ENCODE measurements around the gene HOXB8. TPM values are rescaled to one million over a fixed set of nuclear protein-coding genes. Genes with fewer than 3 reads are reported as not detected.

The HOXB8 gene
- total RNA-seq, 2 experiments from 2014 or later = not detected

DNA sequence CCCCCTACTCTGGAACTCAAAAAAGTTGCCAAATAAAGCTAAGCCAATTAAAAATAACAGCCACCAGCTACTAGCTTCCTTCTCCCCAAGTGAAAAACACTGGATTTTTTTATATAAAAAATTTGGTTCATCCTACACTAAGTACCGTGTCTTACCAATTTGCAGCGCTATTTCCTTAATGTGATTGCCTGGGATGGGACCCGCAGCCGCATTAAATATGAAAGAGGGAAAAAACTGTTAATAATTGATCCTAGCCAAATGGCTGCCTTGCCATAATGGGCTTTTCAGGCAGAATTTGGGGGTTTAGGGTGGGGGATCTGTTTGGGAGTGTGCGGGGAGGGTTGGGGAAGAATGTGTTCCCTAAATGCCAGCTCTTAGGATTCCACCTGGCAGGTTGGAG lies 9.0 kb upstream of the HOXB8 start:
- no peaks in the 10 kb centered on the region for H3K9me3 Mint-ChIP-seq
- no peak for ATAC-seq
- peak overlapping the region; percentile 43 for H3K4me3 Mint-ChIP-seq
- POLR2A ChIA-PET = interaction anchor here (0.9 to 1.4 kb wide), 2 partner anchors 23 to 37 kb away, joined by 3 read pairs; no protein-coding TSS in a partner anchor
- TF ChIP-seq, protein P1, sequence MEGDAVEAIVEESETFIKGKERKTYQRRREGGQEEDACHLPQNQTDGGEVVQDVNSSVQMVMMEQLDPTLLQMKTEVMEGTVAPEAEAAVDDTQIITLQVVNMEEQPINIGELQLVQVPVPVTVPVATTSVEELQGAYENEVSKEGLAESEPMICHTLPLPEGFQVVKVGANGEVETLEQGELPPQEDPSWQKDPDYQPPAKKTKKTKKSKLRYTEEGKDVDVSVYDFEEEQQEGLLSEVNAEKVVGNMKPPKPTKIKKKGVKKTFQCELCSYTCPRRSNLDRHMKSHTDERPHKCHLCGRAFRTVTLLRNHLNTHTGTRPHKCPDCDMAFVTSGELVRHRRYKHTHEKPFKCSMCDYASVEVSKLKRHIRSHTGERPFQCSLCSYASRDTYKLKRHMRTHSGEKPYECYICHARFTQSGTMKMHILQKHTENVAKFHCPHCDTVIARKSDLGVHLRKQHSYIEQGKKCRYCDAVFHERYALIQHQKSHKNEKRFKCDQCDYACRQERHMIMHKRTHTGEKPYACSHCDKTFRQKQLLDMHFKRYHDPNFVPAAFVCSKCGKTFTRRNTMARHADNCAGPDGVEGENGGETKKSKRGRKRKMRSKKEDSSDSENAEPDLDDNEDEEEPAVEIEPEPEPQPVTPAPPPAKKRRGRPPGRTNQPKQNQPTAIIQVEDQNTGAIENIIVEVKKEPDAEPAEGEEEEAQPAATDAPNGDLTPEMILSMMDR (IDR thresholded peaks at IDR 0.05) = no peak
- peaks cover 9% of the 10 kb centered on the region for H3K4me1 Mint-ChIP-seq (ENCODE audit: low read depth)
- H3K27me3 Mint-ChIP-seq = peaks cover 75% of the 10 kb centered on the region
- DNase-seq = no peak
- intact Hi-C loops (cut with micrococcal nuclease) = no loop called here
- no peaks in the 10 kb centered on the region for H3K36me3 Mint-ChIP-seq (ENCODE audit: low read depth)
- CTCF ChIA-PET = interaction anchor here (0.8 to 4.4 kb wide), 3 partner anchors 9 to 13 kb away, joined by 3 to 31 read pairs (median 21); partner anchors contain the start of gene HOXB8
- H3K27ac Mint-ChIP-seq = no peak overlapping the region

DNA sequence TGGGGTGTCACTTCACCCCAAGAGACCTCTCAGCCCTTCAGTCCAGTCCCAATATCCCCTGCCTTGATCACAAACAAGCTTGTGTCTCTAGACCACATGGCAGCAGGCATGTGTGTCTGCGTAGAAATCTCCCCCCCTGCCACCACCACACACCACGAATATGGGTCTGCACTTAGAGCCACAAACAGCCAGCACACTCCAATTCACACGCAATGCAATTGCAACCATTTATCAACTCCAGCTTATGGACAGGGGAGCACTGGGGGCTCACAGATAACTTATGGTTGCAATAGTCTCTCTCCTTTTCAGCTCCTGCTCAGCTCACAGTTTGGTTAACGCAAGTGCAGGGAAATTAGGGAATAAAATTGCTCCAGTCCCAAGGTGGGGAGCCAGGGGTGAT lies 8.5 kb upstream of the HOXB8 start:
- Mint-ChIP-seq H3K4me3 (no peak overlapping the region), H3K27ac (no peak overlapping the region), H3K36me3 (ENCODE audit: low read depth) (no peaks in the 10 kb centered on the region), H3K9me3 (no peaks in the 10 kb centered on the region), H3K4me1 (ENCODE audit: low read depth) (peaks cover 14% of the 10 kb centered on the region), H3K27me3 (peaks cover 74% of the 10 kb centered on the region)
- DNase-seq (no peak), ATAC-seq (no peak)
- intact Hi-C loops (cut with micrococcal nuclease) = no loop called here
- TF ChIP-seq, protein P1 (IDR thresholded peaks at IDR 0.05) = no peak
- CTCF ChIA-PET = interaction anchor here (0.8 to 4.4 kb wide), 6 partner anchors 8 to 543 kb away, joined by 3 to 31 read pairs (median 8); partner anchors contain the start of genes HOXB5 and HOXB8
- POLR2A ChIA-PET = interaction anchor here (0.9 to 1.4 kb wide), 2 partner anchors 23 to 37 kb away, joined by 3 read pairs; no protein-coding TSS in a partner anchor

DNA sequence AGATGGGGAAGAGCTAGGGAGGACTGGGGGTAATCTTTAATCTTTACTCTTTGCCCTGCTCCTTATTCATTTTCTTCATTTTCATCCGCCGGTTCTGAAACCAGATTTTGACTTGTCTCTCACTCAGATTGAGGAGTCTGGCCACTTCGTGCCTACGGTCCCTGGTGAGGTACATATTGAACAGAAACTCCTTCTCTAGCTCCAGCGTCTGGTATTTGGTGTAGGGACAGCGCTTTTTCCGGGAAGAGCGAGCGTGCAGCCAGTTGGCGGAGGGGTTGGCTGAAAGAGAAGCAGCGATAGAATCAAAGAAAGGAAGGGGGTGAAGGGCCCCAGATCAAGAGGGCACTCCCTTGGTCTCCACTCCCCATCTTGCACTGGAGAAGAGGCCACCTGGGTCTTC lies 7.8 kb upstream of the HOXB8 start:
- Mint-ChIP-seq H3K27ac (no peak overlapping the region), H3K27me3 (peaks cover 74% of the 10 kb centered on the region), H3K4me3 (no peak overlapping the region), H3K4me1 (ENCODE audit: low read depth) (peaks cover 19% of the 10 kb centered on the region), H3K9me3 (no peaks in the 10 kb centered on the region), H3K36me3 (ENCODE audit: low read depth) (no peaks in the 10 kb centered on the region)
- no peak for DNase-seq
- intact Hi-C loops (cut with micrococcal nuclease) = no loop called here
- TF ChIP-seq, protein P1 (IDR thresholded peaks at IDR 0.05) = no peak
- POLR2A ChIA-PET = interaction anchor here (0.7 to 1.4 kb wide), 2 partner anchors 21 to 22 kb away, joined by 3 read pairs; no protein-coding TSS in a partner anchor
- CTCF ChIA-PET = interaction anchor here (1.3 to 4.4 kb wide), 5 partner anchors 9 to 543 kb away, joined by 3 to 31 read pairs (median 11); partner anchors contain the start of gene HOXB5
- ATAC-seq = no peak

DNA sequence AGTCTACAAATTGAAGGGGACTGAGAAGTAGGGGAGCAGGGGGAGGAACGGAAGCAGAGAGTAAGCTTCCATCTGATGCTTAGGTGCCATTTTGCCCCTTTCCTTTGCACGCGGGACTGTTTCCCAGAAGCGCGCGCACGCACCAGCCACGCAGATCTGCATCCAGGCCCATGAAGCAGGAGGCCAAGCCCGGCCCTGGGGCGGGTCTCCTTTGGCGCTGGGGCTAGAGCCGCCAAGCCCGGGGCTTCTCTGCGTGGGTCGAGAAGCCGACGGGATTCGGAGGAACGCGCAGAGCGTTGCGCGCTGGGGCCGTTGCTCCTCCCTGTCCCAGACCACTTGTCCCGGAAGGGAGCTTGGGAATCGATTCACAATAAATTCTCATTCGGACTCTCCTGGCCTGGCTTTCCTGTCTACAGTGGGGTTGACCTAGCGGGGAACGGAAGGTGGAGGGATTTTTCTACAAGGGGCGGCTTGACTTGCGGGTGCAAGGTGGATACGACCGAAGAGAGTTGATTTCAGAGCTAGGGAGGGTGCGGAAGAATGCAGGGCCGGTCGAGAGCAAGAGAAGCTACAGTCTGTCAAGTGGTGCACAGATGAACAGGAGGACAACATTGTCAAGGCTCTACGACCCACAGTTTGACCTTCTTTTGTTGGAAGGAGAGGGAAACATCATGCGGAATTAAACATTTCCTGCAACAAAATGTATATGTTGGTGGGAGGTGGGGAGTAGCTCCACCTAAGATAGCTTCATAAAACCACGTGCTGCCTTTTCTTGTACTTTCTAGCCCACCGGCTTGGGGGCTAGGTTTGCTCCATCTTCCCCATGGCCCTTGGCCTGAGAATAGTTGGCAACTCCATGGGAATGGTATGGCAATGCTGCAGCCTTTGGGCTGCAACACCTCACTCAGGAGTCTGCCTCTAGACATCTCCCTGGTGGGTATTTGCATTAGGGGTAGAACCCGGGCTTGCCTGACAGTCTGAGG lies 6.6 kb upstream of the HOXB8 start:
- DNase-seq (no peak), ATAC-seq (no peak)
- TF ChIP-seq, protein P1 (IDR thresholded peaks at IDR 0.05) = no peak
- Mint-ChIP-seq H3K27me3 (peaks cover 76% of the 10 kb centered on the region), H3K9me3 (no peaks in the 10 kb centered on the region), H3K27ac (no peak overlapping the region), H3K4me1 (ENCODE audit: low read depth) (peaks cover 22% of the 10 kb centered on the region), H3K36me3 (ENCODE audit: low read depth) (no peaks in the 10 kb centered on the region), H3K4me3 (no peak overlapping the region)
- ChIA-PET POLR2A (interaction anchor here (0.6 kb wide), 1 partner anchor 114 kb away, joined by 3 read pairs; no protein-coding TSS in a partner anchor), CTCF (interaction anchor here (0.9 to 4.4 kb wide), 5 partner anchors 8 to 34 kb away, joined by 3 to 31 read pairs (median 11); partner anchors contain the start of gene HOXB5)
- intact Hi-C loops (cut with micrococcal nuclease) = no loop called here
